Measurements from ENCODE around the gene LOXL1. TPM values are rescaled to one million over a fixed set of nuclear protein-coding genes. Genes with fewer than 3 reads are reported as not detected.
A peak's percentile ranks its signal among the peaks of the same experiment; 100 is the strongest.

Gene LOXL1
- total RNA-seq, 1 donor from 2014 or later = 7.8 TPM

- Histone ChIP-seq H3K27ac (ENCODE audit: low read depth, low read length) (peak overlapping the region; percentile 95), H3K4me3 (ENCODE audit: low read length in 3 of 3) (peak overlapping the region; percentile 35 to 96 (median 90))
These were observed 70.0 kb downstream of the LOXL1 start for GRCh38 chr15:73996267-73996666.

DNA sequence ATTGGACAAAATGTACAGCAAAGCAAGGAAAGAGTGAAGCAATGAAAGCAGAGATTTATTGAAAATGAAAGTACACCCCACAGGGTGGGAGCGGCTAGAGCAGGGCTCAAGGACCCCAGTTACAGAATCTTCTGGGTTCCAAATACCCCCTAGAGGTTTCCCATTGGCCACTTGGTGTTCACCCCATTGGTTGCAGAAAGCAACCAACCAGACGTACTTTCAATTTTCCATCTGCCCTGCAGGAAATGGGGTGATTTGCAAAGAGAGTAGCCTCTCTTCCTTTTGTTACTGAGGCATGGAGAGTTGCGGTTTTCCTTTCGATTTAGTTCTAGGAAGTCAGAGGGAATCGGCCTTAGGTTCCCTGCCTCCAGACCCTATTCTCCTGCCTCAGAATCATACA lies 70.7 kb downstream of the LOXL1 start:
- Histone ChIP-seq H3K36me3 (ENCODE audit: control insufficient read depth in 3 of 3, insufficient read depth in 3 of 3, low read length in 3 of 3) (peaks cover 7 to 16% (median 13%) of the 10 kb centered on the region in 3 donors), H3K4me3 (ENCODE audit: low read length in 3 of 3) (peak overlapping the region; percentile 35 to 96 (median 47)), H3K27ac (ENCODE audit: low read depth, low read length) (peak overlapping the region; percentile 95), H3K4me1 (ENCODE audit: control insufficient read depth in 3 of 3, insufficient read depth in 3 of 3, low read length in 3 of 3) (peaks cover 34 to 49% (median 43%) of the 10 kb centered on the region in 3 donors), H3K27me3 (ENCODE audit: control insufficient read depth in 3 of 3, insufficient read depth in 3 of 3, low read length in 3 of 3) (no peaks in the 10 kb centered on the region), H3K9ac (ENCODE audit: low read depth in 1 of 3, low read length in 3 of 3) (peak overlapping the region; percentile 15 to 43 (median 40)), H3K9me3 (ENCODE audit: control insufficient read depth in 3 of 3, low read length in 3 of 3) (peaks cover 0 to 2% (median 0%) of the 10 kb centered on the region in 3 donors)

More at GRCh38 chr15:73996267-73996666, 70.0 kb downstream of the LOXL1 start:
- H3K27me3 ChIP-seq (ENCODE audit: control insufficient read depth in 3 of 3, insufficient read depth in 3 of 3, low read length in 3 of 3) = no peaks in the 10 kb centered on the region
- peaks cover 39 to 54% (median 47%) of the 10 kb centered on the region in 3 donors for H3K4me1 ChIP-seq (ENCODE audit: control insufficient read depth in 3 of 3, insufficient read depth in 3 of 3, low read length in 3 of 3)
- peaks cover 0 to 2% (median 0%) of the 10 kb centered on the region in 3 donors for H3K9me3 ChIP-seq (ENCODE audit: control insufficient read depth in 3 of 3, low read length in 3 of 3)
- H3K36me3 ChIP-seq (ENCODE audit: control insufficient read depth in 3 of 3, insufficient read depth in 3 of 3, low read length in 3 of 3) = peaks cover 7 to 16% (median 13%) of the 10 kb centered on the region in 3 donors
- no peak overlapping the region for H3K9ac ChIP-seq (ENCODE audit: low read depth in 1 of 3, low read length in 3 of 3)

DNA sequence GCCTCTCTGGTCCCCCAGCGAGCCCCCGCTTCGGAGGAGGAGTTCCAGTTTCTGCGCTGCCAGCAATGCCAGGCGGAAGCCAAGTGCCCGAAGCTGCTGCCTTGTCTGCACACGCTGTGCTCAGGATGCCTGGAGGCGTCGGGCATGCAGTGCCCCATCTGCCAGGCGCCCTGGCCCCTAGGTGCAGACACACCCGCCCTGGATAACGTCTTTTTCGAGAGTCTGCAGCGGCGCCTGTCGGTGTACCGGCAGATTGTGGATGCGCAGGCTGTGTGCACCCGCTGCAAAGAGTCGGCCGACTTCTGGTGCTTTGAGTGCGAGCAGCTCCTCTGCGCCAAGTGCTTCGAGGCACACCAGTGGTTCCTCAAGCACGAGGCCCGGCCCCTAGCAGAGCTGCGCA lies 71.7 kb downstream of the LOXL1 start:
- peak overlapping the region in 2 of 3 donors; percentile 8 to 96 for H3K4me3 ChIP-seq (ENCODE audit: low read length in 3 of 3)
- H3K4me1 ChIP-seq (ENCODE audit: control insufficient read depth in 3 of 3, insufficient read depth in 3 of 3, low read length in 3 of 3) = peaks cover 27 to 40% (median 35%) of the 10 kb centered on the region in 3 donors
- H3K27me3 ChIP-seq (ENCODE audit: control insufficient read depth in 3 of 3, insufficient read depth in 3 of 3, low read length in 3 of 3) = no peaks in the 10 kb centered on the region
- H3K9ac ChIP-seq (ENCODE audit: low read depth in 1 of 3, low read length in 3 of 3) = no peak overlapping the region
- H3K27ac ChIP-seq (ENCODE audit: low read depth, low read length) = no peak overlapping the region
- no peaks in the 10 kb centered on the region for H3K9me3 ChIP-seq (ENCODE audit: control insufficient read depth in 3 of 3, low read length in 3 of 3)
- peaks cover 7 to 16% (median 13%) of the 10 kb centered on the region in 3 donors for H3K36me3 ChIP-seq (ENCODE audit: control insufficient read depth in 3 of 3, insufficient read depth in 3 of 3, low read length in 3 of 3)

Other genes starting within 250 kb of the LOXL1 start
- gene CD276, start 242.1 kb upstream of the LOXL1 start, total RNA-seq = 40.7 TPM
- 2.1 TPM for gene INSYN1, start 173.1 kb upstream of the LOXL1 start, total RNA-seq
- not detected for gene TBC1D21, start 52.9 kb upstream of the LOXL1 start, total RNA-seq
- 14.1 TPM for gene STOML1, start 65.8 kb downstream of the LOXL1 start, total RNA-seq
- 14.1 TPM for gene PML, start 68.3 kb downstream of the LOXL1 start, total RNA-seq
- gene GOLGA6A, start 156.1 kb downstream of the LOXL1 start, total RNA-seq = 1.0 TPM
- gene ISLR2, start 204.1 kb downstream of the LOXL1 start, total RNA-seq = 2.1 TPM
- 85.6 TPM for gene ISLR, start 247.2 kb downstream of the LOXL1 start, total RNA-seq

Data from skeletal muscle tissue (tissue), 4 donors.